GM21619 (cell line): ENCODE data around the gene DCTD.
A peak's percentile ranks its signal among the peaks of the same experiment; 100 is the strongest.

Source experiments
- ATAC-seq: cut with Tn5 transposase; IDR thresholded peaks from one replicate; pipeline ENCODE4 v1.9.1; 2021; ENCODE audit not compliant: unreplicated experiment

The DCTD gene

DNA sequence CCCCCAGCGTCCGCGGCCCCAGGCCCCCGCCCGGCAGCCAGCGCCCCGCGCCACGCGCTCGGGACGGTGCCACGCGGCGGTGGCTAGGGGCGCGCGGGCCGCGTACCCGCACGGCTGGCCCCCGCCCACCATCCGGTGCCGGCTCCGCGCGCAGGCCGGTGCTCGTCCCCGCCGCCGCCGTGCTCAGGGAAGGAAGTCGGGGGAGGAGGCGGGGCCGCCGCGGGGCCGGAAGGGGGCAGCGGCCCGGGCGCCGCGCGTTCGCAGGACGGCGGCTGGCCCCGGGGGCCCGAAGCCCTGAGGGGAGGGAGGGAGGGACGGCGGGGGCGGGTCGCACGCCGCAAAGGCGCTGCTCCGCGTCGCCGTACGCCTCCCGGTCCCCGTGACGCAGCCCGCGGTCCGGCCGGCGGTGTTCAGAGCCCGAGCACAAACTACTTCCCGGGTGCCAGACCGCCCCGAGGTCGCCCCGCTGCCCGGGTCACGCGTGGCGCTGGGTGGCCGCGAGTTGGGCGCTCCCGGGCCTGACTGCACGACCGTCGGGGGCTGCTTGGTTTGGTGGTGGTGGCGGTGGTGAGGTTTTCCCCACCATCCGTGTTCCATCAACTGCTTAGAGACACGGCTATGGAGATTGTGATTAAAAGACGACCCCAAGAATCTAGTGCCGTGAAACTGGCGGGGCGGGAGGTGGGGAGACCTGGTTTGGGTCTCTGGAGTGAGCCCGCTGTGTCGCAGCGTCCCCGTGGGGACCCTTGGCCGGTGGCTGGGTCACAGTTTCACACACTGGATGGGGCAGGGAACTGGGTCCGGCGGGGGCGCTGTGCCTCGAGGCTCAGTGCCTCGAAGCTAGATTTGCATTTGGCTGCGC lies at the start of gene DCTD:
Gene DCTD, minus strand, starts transcription at position 205 of the 862 bp plus-strand sequence. CDS start 1,818 bp downstream, outside the sequence.
- peak; percentile 84 for ATAC-seq

DNA sequence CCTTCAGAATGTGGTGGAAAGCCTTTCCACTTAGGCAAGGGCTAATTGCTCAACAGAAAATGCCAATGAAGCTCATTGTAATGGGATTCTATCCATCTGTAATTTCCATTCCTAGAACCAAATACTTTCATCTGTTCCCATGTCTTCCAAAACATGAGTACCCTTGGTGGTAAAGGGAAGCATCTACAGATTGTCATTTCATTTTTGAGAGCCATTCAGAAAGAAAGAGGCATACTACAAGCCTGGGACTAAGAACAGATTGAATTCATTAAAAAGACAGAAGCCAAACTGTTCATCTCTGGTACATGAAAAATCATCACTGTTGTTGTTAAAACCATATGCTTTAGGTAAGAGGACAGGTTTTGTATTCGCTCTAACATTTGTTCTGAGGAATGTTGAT lies 43.6 kb upstream of the DCTD start:
- no peak for ATAC-seq

DNA sequence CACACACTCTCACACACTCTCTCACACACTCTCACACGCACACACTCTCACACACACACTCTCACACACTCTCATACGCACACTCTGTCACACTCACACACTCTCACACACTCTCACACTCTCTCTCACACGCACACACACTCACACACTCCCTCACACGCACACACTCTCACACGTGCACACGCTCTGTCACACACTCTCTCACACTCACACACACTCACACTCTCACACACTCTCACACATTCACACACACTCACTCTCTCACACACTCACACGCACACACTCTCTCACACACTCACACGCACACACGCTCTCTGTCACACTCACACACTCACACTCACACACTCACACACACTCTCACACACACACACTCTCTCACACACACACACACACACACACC lies 43.0 kb upstream of the DCTD start:
- no peak for ATAC-seq

DNA sequence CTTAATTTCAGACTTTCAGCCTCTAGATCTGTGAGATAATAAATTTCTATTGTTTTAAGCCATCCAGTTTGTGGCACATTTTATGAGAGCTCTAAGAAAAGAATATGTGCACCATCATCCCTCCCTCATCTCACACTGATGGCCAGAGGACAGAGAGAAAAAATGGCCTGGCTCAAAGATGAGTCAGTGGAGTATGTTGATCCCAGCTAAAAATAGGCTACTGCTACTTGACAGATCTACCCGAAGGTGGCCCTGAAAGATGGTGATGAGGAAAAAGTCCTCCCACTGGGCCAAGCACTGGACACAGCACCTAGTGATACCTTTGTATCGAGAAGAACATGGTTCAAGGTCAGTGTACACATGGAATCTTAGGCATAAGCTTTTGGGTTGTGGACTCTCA lies 38.2 kb upstream of the DCTD start:
- no peak for ATAC-seq

DNA sequence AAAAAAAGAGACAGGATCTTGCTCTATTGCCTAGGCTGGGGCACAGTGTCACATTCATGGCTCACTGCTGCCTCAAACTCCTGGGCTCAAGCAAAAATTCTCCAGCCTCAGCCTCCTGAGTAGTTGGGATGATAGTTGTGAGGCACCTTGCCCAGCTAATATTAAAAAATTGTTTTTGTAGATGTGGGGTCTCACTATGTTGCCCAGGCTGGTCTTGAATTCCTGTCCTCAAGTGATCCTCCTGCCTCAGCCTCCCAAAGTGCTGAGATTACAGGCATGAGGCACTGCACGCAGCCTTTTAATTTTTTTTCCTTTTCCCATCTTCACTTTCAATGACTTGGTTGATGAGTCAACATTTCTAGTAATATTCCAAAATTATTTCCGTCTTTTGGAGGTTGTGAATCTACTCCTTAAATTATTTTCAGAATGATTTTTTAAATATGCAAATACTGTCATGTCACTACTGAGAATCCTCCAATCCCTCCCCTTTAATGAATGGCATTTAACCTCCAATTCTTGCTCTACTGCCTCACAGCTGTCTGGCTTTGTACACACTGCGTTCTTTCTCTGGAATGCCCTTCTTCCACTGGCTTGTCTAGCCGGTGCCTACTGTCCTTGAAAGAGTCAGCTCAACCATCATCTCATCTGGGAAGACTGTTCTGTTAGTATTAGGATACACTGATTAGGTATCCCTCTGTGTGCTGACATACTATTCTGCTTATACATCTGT lies 27.5 kb upstream of the DCTD start:
- no peak for ATAC-seq

DNA sequence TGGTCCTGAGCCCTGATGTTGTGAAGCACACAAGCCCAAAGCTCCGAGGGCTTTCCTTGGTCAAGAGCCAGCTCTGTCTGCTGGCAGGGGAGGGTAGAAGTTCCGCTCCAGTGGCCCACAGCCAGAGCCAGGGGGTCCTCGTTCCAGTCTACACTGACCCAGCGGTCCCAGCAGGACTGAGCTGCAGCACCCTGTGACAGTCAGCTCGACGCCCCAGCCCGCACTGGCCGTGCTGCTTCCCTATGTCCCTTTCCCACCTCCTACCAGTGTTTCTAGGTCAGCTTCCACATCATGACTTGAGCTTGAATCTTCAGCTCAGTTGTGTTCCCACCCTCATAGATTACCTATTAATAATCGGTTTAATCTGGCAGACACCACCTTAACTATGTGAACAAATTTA lies 22.5 kb upstream of the DCTD start:
- ATAC-seq: no peak

DNA sequence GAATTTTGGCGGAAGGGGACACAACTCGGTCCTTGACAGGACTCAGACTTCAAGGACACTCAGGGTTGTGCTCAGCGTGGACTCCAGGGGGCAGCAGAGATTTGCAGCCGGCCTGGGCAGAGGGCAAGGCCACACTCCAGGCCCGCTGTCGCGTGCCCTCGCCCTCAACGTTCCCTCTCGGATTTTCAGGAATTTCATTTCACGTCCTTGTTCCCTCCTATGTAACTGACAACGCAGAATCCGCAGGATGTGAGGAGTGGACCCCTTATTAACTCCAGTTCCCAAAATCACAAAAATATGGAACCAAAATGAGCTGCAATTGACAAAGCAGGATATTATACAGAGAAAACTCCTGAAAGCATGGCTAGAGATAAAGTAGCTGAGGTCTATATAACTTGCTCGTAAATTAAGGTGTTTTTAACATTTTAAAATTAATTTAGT lies 21.0 kb upstream of the DCTD start:
- ATAC-seq: peak; percentile 97

DNA sequence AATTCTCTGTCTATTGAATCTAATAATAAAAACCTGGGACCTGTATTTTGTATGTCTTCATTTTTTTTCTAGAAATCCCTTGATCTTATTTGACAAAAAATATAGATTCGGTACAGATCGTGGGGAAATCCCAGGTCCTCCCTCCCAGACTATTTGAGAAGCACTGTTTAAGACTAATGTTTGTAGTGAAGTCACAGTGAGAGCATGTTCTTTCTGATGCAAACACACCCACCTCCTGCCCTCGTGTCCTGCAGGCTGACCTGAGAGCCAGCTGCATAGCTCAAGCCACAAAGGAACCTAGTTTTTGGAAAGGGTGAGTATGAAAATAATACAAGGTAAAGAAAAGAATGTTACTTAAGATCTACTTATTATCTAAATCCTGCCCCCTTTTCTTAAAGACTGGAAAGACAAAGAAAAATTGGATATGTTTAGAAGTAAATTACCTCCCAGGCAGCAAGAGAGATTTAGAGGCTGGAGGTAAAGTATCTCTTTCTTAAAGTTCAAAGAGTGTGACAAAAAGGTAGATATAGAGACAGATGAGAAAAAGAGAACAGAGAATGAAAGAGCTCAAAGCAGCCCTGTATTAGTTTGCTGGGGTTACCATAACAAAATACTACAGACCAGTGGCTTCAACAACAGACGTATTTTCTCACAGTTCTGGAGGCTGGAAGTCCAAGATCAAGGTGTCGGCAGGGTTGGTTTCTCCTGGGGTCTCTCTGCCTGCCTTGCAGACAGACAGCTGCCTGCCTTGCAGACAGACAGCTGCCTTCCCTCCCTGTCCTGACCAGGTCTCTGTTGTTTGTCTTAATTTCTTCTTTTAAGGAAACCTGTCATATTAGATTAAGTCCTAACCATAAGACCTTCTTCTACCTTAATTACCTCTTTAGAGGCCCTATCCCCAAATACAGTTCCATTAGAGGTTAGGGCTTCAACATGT lies 20.4 kb upstream of the DCTD start:
- ATAC-seq: peak; percentile 24

DNA sequence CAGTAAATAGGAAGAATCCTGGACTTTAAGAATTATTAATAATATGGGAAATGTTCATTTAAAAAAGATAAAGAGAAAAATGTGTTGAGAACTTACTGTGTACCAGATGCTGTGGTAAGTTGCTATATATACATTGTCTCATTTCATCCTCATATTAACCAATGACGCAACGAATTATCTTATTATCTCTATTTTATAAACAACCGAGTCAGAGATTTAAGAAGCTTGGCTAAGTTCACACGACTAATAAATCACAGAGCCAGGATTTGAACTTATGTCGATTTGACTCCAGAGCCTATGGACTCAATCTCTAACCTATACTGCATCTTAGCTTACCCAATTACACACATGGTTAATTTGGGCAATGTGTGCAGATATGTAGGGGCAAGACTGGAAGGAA lies 15.5 kb upstream of the DCTD start:
- no peak for ATAC-seq

DNA sequence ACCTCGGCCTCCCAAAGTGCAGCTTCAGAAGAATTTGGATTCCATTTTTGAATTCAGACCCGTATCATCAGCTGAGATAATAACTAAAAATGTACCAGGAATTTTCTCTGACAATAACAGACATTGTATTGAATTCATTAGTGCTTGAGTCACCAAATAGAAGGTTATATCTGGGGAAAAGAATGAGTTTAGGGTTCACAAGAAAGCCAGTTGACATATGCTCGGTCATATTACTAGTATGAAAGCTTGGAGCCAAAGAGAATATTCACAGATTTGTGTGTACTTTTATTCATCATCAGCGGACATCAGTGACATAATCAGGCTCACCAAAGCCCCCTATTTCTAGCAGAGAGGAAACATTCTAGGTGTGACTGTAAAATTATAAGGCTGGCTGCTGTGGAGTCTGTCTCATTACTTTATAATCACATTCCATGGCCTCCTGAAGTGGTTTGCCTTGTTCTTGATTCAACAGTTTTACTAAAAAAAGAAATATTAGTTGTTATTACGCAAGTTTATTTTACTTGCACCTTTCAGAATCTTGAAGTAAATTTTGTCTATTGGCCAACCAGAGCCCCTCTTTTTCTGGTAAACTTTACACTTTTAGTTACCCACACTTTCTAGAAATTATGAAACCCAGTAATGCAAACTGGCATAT lies 14.6 kb upstream of the DCTD start:
- ATAC-seq: no peak

DNA sequence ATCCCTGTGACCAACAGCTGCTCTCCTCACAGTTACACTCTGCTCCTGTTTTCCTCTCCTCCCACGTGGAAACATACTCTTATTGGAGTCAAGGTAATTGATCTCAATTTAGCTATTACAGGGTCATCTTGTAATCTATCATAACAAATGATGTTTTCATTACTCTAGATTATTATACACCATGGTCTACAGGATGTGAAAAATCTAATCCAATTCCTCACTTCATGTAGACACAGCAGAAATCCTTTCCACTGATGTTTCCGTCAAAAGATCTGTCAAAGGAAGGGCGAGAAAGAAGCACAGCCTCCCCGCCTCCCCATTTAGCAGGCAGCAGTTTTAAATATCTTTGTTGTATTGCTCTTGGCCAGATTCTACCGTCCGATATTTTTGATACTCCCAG lies 13.7 kb upstream of the DCTD start:
- ATAC-seq: no peak

DNA sequence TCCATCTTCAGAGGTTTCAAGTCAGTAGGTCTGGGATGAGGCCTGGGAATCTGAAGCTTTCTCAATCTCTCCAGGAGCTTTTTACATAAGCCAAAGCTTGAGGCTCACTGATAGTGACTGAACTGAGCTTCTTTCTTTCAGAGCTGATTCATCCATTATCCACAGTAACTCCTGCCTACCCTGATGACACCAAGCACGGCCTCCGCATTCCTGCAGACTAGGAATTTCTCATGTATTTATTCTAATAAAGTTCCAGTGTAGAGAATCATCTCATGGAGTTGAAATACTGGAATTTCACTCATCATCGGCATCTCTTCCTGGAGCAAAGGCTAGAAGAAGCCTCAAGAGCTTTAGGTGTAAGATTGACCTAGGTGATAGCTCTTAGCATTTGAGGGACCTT lies 12.1 kb upstream of the DCTD start:
- no peak for ATAC-seq

DNA sequence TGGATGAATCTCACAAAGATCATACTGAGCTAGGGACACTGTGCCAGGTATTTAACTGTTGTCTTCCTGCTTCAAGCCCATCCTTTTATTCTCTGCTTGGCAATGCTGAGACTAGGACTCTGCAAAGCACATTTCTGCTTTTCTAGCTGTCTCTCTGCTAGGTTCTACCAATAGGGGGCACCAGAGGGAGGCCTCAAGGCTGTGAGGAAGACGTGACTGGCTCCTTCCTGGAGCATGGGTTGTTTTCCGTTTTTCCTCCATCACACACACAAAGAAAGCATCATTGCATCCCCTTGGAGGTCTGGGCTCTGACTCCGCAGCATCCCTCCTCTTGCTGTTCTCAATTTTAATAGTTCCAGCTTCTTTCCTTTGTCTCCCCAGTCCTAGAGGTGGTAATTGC lies 10.9 kb upstream of the DCTD start:
- ATAC-seq: no peak

DNA sequence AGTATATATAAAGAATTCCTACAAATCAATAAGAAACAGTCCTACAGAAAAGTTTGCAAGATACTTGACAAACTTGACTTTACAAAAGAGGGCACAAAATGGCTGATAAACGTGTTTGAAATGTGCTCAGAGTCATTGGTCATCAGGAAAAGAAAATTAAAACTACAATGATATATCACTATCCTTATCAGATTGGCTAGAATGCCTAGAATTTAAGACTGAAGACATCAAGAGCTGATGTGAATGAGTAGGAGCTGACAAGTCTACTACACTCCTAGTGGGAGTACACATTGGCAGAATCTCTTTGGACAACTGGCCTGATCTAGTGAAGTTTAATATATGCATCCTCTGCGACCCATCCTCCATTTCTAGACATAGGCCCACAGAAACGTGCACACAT lies 10.3 kb upstream of the DCTD start:
- no peak for ATAC-seq

DNA sequence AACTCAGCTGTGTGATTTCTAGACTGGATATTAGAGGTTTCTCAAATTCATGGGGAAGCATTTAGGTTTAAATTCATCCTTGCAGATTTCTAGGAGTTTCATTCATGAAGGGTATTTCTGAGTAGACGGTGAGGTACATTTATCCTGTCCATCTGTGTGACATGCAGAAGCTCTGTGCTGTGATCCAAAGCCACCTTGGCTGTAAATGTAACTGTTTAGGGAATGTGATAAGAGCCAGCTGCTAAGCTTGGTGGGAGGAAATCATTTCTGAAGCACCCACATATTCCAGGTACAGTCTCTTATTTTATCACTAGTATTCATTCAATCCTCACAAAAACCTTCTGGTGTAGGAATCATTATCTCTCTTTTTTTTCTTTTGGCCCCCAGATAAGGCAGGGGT lies 8.7 kb upstream of the DCTD start:
- no peak for ATAC-seq

DNA sequence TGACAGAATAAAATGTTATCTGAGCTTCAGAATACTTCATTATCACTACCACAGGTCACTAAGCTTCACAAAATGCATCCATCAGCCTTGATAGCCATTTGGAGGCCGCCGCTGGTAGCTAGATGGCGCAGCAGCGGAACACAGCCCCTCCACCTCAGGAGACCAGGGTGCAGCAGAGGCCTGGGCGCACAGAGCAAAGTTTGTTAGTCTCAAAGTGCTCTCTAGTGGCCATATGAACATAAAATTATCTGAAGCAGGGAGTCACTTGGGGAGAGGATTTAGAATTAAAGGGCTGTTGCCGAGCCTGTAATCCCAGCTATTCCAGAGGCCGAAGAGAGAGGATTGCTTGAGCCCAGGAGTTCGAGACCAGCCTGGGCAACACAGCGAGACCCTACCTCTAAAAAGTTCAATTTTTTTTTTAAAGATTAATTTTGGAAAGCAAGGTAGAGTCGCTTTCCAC lies 8.1 kb upstream of the DCTD start:
- peak; percentile 100 for ATAC-seq

DNA sequence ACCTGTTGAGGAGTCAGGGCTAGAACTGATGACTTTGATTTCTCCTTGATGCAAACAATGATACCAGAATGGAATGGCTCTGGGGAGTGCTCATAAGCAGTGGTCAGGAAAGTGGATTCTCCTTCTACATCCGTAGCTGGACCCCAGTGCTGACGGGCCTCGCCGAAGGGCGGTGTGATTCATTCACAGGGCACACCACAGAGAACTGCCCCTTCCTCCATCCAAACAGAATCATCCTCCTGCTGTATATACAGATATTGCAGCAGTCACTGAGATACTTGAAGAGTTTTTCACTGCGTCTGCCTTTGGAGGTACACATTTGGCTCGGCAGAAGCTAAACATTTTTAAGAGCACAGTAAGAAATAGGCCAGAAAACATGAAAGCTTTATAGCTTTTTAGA lies 7.3 kb upstream of the DCTD start:
- no peak for ATAC-seq

DNA sequence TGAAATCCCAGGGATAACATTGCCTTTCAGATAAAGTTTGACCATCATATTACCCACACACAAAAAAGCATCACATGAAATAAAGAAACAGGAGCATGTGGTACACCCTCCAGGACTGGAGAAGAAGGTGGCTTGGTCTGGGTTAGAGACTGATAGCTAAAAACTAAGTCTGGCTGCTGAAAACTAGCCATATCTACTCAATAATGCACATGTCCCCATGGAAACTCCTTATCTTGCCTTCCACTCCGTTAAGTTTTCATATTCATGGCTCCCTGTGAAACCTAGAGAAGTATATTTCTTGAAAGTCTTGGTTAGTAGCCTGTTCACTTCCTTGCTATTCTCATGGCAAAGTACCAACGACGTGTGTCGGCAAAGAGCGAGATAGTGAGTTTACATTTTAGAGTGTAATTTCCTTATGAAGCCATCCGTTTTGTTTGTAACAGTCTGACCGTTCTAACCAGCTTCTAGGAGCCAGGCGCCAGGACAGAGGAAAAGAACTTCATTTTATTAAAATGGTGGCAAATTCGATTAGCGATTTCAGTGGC lies 6.7 kb upstream of the DCTD start:
- no peak for ATAC-seq

DNA sequence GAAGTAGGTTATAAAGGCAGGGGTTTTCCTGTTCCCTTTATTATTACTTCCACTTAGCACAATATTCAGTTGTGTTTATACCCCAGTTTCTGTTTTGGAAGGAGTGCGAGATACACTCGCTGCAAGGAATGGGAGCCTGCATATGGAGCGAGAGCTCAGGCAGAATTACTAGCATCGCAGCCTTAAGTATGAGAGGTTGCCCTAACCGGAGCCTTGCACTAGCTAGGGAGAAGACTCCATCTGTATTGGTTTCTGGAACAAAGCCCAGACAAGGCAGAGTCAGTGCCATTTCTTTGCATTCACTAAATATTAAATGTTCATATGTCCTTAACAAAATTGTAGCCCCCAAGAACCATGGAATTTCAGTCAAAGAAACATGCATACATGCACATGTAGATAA lies 6.2 kb upstream of the DCTD start:
- no peak for ATAC-seq

DNA sequence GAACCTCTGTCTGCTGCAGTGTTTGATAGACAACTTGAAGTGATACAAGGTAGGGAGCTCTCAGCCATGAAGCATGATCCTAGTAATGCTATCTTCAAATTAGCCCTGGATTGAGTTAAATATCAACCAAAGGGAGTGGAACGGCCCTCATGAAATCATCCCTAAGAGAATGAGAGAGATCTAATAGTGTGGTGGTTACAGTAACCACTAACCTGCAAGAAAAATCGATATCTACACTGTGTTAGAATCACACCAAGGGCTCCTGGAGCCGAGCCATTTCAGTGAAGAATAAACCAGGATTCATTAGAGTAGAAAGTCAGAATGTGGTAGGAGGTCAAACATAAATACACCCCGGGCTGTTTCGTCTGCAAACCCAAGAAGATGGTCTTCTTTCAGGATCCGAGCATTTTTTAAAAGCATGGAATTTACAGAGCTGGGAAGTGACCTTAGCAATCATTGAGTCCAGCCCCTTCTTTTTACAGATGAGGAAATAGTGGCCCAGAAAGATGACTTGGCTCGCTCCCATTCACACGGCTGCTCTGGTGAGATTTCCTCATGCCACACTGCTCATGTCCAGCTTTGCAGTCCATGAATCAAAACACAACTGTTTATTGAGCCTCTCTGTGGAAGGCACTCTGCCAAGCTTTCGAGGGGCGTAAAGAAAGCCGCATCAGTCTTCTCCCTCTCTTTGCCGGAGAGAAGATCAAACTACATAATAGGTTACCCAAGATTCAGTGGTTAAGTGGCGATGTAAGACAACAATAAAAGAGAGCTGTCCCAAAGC lies 5.5 kb upstream of the DCTD start:
- no peak for ATAC-seq
